Prostate gland (tissue), 2 donors: ENCODE results near the gene ARL6. TPM values are rescaled to one million over a fixed set of nuclear protein-coding genes. Genes with fewer than 3 reads are reported as not detected.
"Not testable (repeated sequence)": the region's sequence is repeated elsewhere in the genome, so short reads cannot be mapped to it uniquely, and the experiment has no call there.

ENCODE experiments used
- DNase-seq: peaks from one replicate; pipeline ENCODE4 v3.0.0-alpha.2; 2019; ENCODE audit warnings: low spot score
- H3K27ac ChIP-seq, 2 donors: fragments of 200-600 bp; sonication (generic); 2 replicates each; pipeline ENCODE4 v1.5.1; 2017 to 2019
- H3K27me3 ChIP-seq: fragments of 200-600 bp; sonication (generic); replicated peaks from 2 replicates; pipeline ENCODE4 v1.5.1; 2019; ENCODE audit not compliant: insufficient read depth
- H3K36me3 ChIP-seq, 2 donors: fragments of 200-600 bp; sonication (generic); 1 replicate in 1 of 2; 2 replicates in 1 of 2; pipeline versions ENCODE4 v1.5.1 to v1.8.1; 2017 to 2019
- H3K4me1 ChIP-seq: fragments of 200-600 bp; sonication (generic); replicated peaks from 2 replicates; pipeline ENCODE4 v1.5.1; 2019
- H3K4me3 ChIP-seq, 2 donors: fragments of 200-600 bp; sonication (generic); 2 replicates each; pipeline ENCODE4 v1.5.1; 2017 to 2019
- H3K9me3 ChIP-seq: fragments of 200-600 bp; sonication (generic); 2 replicates; pipeline ENCODE4 v1.5.1; 2017
- CTCF ChIP-seq, 4 experiments: fragments of 200-600 bp in 2 of 4; fragments of 450-650 bp in 2 of 4; sonication (generic) in 2 of 4; IDR thresholded peaks; 1 replicate in 3 of 4; 2 replicates in 1 of 4; pipeline ENCODE4 v1.5.1; 2016 to 2019; ENCODE audit warnings: antibody characterized with exemption in 4 of 4, mild to moderate bottlenecking in 2 of 4, moderate library complexity in 2 of 4
- POLR2A ChIP-seq: fragments of 450-650 bp; IDR thresholded peaks from one replicate; pipeline ENCODE4 v1.6.1; 2016; ENCODE audit warnings: antibody characterized with exemption, mild to moderate bottlenecking
- POLR2AphosphoS5 ChIP-seq: sonication (generic); formaldehyde crosslinking; IDR thresholded peaks from one replicate; pipeline ENCODE4 v1.6.1; 2017; ENCODE audit warnings: antibody characterized with exemption
- WGBS: methylation state at CpG from one replicate; pipeline ENCODE4 v1.1.5; 2018; 5-methylcytosine and 5-hydroxymethylcytosine counted together
- intact Hi-C: fragments of 100-400 bp; cut with DNase I; formaldehyde crosslinking; loops from one replicate; pipeline ENCODE4 v1.14.2; 2022
- total RNA-seq, 2 donors: library from RNA; depleted of rRNA; stranded (reverse); fragments of >200 nt; gene quantifications; one replicate each; pipeline ENCODE4 v1.1.0, GENCODE V29; 2016

ARL6 gene
- total RNA-seq, 2 donors from 2014 or later: 4.9 to 7.6 TPM

- H3K9me3 ChIP-seq: no peaks in the 10 kb centered on the region
- H3K27ac ChIP-seq: no peak overlapping the region
- no peaks in the 10 kb centered on the region for H3K36me3 ChIP-seq
- no peaks in the 10 kb centered on the region for H3K27me3 ChIP-seq
- 100% methylated on average over 1 of the region's 1 CpG for WGBS
- no peak overlapping the region for H3K4me3 ChIP-seq
- DNase-seq: no peak
- TF ChIP-seq POLR2AphosphoS5 (no peak), CTCF (IDR thresholded peaks at IDR 0.05) (no peak), POLR2A (no peak)
- intact Hi-C loops: no loop called here
- H3K4me1 ChIP-seq: no peaks in the 10 kb centered on the region
Measured at GRCh38 chr3:97825101-97825500, 60.5 kb downstream of the ARL6 start.

- no peak overlapping the region for H3K4me3 ChIP-seq
- H3K36me3 ChIP-seq: no peaks in the 10 kb centered on the region
- intact Hi-C loops: no loop called here
- no peaks in the 10 kb centered on the region for H3K27me3 ChIP-seq
- DNase-seq: no peak
- 70% methylated on average over 2 of the region's 2 CpGs for WGBS
- TF ChIP-seq CTCF (IDR thresholded peaks at IDR 0.05): no peak
- TF ChIP-seq POLR2AphosphoS5: no peak
- no peak for TF ChIP-seq POLR2A
- no peaks in the 10 kb centered on the region for H3K9me3 ChIP-seq
- H3K4me1 ChIP-seq: no peaks in the 10 kb centered on the region
- no peak overlapping the region for H3K27ac ChIP-seq
Measured at GRCh38 chr3:97827741-97828471, 63.3 kb downstream of the ARL6 start.

- H3K36me3 ChIP-seq: no peaks in the 10 kb centered on the region
- intact Hi-C loops: no loop called here
- WGBS: 92% methylated on average over 2 of the region's 2 CpGs
Measured at GRCh38 chr3:97829198-97829597, 64.6 kb downstream of the ARL6 start.

GRCh38 chr3:97830638-97831037, 66.1 kb downstream of the ARL6 start:
- no peaks in the 10 kb centered on the region for H3K4me1 ChIP-seq
- H3K27ac ChIP-seq: no peak overlapping the region
- no peaks in the 10 kb centered on the region for H3K27me3 ChIP-seq
- H3K4me3 ChIP-seq: no peak overlapping the region
- no peaks in the 10 kb centered on the region for H3K9me3 ChIP-seq
- no peaks in the 10 kb centered on the region for H3K36me3 ChIP-seq
- 34% methylated on average over 2 of the region's 2 CpGs for WGBS
- TF ChIP-seq POLR2AphosphoS5 (no peak), POLR2A (no peak), CTCF (IDR thresholded peaks at IDR 0.05) (no peak)
- no peak for DNase-seq
- intact Hi-C loops: no loop called here

More at GRCh38 chr3:97829198-97829597, 64.6 kb downstream of the ARL6 start:
- TF ChIP-seq CTCF (IDR thresholded peaks at IDR 0.05) (no peak), POLR2AphosphoS5 (no peak), POLR2A (no peak)
- H3K4me3 ChIP-seq: no peak overlapping the region
- H3K4me1 ChIP-seq: no peaks in the 10 kb centered on the region
- no peak for DNase-seq
- H3K27me3 ChIP-seq: no peaks in the 10 kb centered on the region
- H3K27ac ChIP-seq: no peak overlapping the region
- no peaks in the 10 kb centered on the region for H3K9me3 ChIP-seq

GRCh38 chr3:97831140-97831539, 66.6 kb downstream of the ARL6 start:
- Histone ChIP-seq H3K36me3 (no peaks in the 10 kb centered on the region), H3K4me1 (no peaks in the 10 kb centered on the region), H3K9me3 (no peaks in the 10 kb centered on the region), H3K4me3 (no peak overlapping the region), H3K27me3 (no peaks in the 10 kb centered on the region), H3K27ac (no peak overlapping the region)
- 95% methylated on average over 1 of the region's 1 CpG for WGBS
- intact Hi-C loops: no loop called here
- TF ChIP-seq POLR2A (no peak), CTCF (IDR thresholded peaks at IDR 0.05) (no peak), POLR2AphosphoS5 (no peak)
- no peak for DNase-seq

- H3K27ac ChIP-seq, H3K27me3 ChIP-seq, H3K4me3 ChIP-seq, H3K4me1 ChIP-seq, DNase-seq, H3K36me3 ChIP-seq, H3K9me3 ChIP-seq, intact Hi-C loops: not testable (repeated sequence)
- 84% methylated on average over 4 of the region's 4 CpGs for WGBS
Measured at GRCh38 chr3:97833184-97833583, 68.6 kb downstream of the ARL6 start.
